ENCODE measurements around the gene MTPN. TPM values are rescaled to one million over a fixed set of nuclear protein-coding genes. Genes with fewer than 3 reads are reported as not detected.

MTPN gene
- total RNA-seq, 2 donors from 2014 or later, result 82.1 to 113 TPM

DNA sequence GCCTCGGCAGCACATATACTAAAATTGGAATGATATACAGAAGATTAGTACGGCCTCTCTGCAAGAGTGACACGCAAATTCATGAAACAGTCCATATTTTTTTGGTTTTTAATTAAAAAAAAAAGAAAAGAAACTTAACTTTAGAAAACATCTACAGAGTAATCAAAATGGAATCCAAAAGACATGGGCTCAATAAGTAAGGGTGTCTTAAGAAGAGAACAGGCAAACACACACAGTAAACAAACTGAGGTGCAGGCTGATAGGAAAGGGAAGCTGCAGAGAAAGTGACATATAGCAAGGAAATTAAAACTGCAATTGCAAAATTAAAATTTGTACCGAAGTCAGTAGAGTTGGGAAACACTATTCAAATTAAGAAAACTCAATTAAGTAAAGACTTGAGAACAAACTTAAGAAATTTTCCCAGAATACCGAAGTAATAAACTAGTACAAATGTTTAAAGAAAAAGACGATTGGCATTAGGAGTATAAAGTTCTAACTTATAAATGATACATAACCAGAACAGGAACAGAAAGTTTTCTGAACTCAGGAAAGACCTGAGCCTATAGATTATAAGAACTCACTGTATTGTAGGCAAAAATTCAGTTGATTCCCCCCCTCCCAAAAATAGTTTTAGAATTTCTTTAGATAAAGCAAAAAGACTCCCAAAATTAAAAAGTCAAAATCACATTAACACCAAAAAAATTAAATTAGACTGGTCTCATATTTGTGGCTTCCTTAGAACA is 16.3 kb downstream of the MTPN start:
- ATAC-seq (no peak), DNase-seq (no peak)
- intact Hi-C loops (cut with DNase I), result no loop called here

DNA sequence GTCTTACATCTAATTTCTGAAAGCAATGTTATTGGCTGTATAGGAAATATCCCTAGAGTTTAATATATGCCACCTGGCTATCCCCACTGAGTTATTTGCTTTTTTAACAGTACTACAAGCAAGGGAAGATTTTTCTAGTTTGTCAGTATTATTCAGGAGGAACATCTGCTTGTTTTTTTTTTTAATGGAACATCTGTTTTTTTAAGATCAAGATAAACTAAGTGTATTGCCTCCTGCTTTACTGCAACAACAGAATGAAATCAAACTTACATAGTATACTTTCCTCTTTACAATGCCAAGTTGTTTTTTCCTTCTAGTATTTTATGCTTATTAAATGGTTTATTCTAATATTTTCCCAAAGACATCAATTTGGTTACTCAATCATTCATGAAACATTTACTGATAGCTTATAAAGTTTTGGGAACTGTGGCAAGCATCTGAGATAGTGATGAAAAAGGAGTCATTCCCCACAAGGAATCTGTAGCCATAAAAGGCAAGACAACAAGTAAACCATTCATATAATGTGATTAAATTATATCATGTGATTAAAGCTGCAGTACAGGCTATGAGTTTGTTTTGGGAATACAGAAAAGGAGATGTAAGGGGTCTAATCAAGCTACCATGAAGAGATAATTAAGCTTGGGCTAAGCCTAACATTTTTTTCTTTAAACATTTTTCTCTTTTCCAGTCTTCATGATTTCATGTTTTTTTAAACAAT is 17.4 kb downstream of the MTPN start:
- DNase-seq (no peak), ATAC-seq (no peak)
- intact Hi-C loops (cut with DNase I), result no loop called here

GRCh38 chr7:135958173-135958572 is 19.0 kb downstream of the MTPN start:
- intact Hi-C loops (cut with DNase I), result no loop called here
- DNase-seq, result no peak
- no peak for ATAC-seq

DNA sequence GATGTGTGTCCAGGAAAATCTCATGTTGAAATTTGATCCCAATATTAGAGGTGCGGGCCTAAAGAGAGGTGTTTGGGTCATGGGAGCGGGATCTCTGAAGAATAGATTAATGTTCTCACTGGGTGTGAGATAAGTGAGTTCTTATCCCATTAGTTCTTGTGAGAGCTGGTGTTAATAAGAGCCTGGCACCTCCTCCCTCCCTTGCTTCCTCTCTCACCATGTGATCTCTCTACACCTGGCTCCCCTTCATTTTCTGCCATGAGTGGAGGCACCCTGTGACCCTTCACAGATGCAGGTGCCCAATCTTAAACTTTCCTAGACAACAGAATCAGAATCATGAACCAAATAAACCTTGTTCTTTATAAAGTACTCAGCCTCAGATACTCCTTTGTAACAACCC is 19.5 kb downstream of the MTPN start:
- DNase-seq, result no peak
- intact Hi-C loops (cut with DNase I), result no loop called here
- ATAC-seq, result peak in 1 of 2 donors; percentile 22

DNA sequence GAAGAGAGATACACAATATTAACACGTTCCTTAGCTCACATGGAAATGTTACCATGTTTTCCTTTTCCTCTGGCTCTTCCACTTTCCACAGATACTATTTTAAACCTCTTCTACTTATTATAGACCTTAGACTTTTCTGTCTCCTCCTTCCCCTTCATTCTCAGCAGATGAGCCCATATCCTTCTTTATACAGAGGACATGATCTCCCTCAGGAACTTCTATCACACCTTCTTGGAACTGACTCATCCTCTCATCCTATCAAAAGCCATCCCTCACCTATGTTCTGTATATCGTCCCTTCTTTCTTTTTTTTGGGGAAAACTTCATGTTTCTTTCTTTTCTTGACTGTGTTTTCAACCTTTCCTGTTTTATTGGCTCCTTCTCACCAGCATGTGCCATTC is 20.8 kb downstream of the MTPN start:
- DNase-seq (no peak), ATAC-seq (no peak)
- intact Hi-C loops (cut with DNase I), result no loop called here

- DNase-seq (no peak), ATAC-seq (no peak)
- intact Hi-C loops (cut with DNase I), result no loop called here
Measured at GRCh38 chr7:135950972-135951371, 26.2 kb downstream of the MTPN start.

DNA sequence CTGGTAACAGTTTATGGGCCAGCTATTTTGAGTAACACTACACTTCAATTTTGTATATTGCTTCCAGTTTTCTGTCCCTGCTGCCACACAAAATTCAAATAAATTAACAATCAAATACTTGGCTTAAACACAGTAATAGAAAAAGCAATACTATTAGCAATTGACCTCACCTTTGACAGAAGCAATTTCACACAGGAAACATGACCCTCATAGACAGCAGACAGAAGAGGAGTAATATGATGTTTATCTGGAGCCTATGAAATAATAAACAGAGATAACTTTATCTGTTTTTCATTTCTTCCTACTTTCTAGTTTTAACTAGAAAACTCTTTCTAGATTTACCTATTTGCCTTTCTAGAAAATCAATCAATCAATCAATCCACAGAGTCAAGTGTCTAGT is 26.7 kb downstream of the MTPN start:
- intact Hi-C loops (cut with DNase I), result no loop called here
- DNase-seq (no peak), ATAC-seq (no peak)

DNA sequence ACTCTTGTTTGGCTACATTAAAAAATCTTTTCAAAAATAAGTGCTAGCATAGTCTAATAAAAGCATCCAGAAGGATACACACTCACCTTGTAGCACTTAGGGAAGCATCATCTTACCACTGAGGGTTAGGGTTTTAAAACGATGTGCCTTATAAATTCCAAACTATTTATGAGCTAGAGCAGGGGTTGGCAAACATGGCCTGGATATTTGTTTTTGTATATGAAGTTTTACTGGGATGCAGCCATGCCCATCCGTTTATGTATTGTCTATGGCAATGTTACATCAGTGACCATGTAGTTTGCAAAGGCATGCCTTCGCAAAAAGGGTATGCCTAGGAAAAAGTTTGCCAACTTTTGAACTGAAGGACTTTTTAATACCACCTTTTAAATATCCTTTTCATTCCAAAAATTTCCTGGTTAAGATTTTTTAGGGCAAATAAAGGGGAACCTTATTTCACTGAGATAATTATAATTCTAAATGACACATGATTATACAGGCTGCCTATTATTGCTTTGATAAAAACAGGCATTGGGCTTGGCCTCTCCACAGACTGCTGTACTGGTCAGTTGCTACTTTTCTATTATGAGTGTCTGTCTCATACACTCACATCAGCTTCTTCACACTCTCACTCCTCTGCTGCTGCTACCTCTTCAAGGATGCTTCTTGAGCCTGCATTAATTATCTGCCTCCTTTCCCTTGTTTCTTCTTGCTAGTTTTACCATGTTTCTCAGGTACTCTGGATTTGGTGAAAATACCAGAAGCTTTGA is 30.7 kb downstream of the MTPN start:
- ATAC-seq, result no peak
- intact Hi-C loops (cut with DNase I), result no loop called here
- DNase-seq, result no peak

DNA sequence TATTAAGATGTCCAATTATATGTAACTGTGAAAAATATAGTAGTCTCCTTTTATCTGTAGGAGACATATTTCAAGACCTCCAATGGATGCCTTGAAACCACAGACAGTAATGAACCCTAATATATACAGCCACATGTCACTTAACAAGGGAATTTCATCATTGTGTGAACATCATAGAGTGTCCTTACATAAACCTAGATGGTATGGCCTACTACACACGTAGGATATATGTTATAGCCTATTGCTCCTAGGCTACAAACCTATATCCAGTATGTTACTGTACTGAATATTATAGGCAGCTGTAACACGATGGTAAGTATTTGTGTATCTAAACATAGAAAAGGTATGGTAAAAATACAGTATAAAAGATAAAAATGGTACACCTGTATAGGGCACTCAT is 32.4 kb downstream of the MTPN start:
- intact Hi-C loops (cut with DNase I), result no loop called here
- DNase-seq (no peak), ATAC-seq (no peak)

DNA sequence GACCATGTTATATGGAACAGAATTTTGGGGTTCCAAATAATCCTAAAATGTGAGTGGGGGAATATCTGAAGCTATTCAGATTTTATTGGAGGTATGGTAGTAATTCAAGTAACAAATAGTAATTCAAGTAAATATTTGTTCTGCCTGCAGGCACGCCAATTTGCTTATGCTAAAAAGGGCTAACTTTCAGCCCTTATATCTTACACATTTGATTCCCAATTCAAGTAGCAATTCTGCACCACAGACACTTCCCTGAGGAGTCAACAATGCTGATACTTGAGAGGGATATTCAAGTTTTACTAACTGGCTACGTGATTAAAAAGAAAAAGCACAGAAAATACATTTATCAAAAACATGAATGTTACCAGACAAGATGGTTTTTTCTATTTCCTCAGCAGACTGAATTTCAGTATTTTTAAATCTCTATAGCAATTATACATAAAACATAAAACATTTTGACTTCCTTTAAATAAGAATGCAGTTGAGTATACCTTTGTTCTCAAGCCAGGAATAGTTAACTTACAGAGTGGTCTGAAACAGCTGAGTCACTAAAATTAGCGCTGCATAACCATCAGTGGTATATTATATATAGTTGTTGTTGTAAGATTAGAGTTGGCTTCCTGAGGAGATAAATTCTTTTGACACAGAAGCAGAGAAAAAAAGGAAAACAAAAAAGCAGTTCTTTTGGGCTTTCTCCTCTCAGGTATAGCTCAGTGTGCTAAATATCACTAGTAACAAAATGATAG is 33.9 kb downstream of the MTPN start:
- intact Hi-C loops (cut with DNase I), result no loop called here
- DNase-seq (no peak), ATAC-seq (no peak)

- ATAC-seq (no peak), DNase-seq (no peak)
- intact Hi-C loops (cut with DNase I), result no loop called here
Measured at GRCh38 chr7:135942614-135943013, 34.5 kb downstream of the MTPN start.

DNA sequence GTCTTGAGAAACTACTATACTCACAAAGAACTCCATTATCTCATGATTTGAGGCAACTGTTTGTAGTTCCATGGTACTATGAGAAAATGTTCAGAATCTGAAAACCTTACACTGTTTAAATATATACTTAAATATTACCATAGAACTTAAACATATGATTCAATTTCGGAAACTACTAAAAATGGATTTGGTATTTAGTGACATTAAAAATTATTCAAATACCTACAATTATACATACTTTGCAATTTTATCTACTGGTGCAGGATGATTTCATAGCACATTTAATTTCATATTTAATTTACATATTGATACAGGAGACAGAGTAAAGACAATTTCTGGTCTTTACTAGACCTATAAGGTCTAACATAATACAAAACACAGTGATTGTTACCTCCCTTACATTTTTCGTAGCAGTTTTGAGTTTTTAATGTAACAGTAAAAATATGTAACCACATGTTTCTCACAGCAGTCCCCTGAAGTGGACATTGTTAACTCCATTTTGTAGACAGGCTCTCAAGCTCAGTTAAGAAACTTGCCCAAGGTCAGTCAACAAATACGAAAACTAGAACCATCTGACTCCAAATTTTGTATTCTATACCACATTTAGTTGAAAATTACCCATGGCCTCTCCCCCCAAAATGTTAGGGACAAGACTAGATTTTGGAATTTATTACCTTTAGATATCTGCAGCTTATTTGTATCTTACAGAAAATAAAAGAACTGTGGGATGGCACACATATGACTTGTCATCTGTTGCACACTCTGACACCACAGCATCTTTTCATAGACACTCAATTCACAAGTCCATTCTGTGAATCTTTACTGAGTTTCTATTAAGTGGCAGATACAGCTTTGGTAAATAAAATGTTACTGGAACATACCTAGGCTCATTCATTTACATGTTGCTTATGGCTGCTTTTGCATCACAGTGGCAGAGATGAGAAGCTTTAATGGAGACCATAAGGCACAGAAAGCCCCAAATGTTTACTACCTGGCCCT is 36.8 kb downstream of the MTPN start:
- intact Hi-C loops (cut with DNase I), result no loop called here
- ATAC-seq (no peak), DNase-seq (no peak)

DNA sequence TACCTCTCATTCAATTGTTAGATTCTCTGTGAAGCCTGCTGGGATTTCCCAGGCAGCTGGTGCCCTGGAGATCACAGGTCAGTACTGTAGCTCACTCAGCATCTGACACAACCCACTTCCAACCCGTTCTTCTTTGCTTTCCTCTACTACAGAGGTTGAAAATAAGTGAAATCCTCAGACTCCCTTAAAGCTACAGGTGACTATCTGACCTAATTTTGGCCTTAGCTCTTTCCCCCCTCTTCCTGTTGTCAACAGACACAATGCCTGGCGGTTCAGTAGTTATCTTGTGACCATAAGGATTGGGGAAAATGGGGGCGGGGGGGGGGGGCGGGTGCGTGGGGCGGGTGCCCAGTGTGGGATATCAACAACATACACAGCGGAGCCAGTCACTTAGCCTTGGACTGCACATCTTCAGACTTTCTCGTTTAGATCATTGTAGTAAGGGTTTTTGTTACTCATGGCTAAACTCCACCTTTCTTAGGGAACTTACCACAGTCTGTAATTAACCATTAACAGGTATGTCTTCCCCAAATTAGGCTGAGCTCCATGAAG is 37.8 kb downstream of the MTPN start:
- intact Hi-C loops (cut with DNase I), result no loop called here
- DNase-seq, result no peak
- ATAC-seq, result no peak

- DNase-seq (no peak), ATAC-seq (no peak)
- intact Hi-C loops (cut with DNase I), result no loop called here
Measured at GRCh38 chr7:135938563-135938962, 38.6 kb downstream of the MTPN start.

DNA sequence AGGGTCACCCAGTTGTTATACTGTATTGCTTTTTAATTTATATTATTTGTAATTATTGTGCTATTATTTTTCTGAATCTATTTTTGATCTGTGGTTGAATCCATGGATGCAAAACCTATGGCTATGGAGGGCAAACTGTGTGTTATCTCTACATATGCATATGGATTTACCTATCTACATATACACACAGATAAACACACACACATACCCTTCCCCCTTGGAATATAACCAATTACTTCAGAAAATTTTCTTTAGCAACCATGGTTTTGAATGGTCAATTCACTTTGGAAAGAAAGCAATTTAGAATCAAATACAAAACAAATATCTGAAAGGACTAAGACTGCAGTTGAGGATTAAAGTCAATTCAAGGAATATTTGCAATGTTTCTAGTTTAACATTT is 39.1 kb downstream of the MTPN start:
- DNase-seq (no peak), ATAC-seq (no peak)
- intact Hi-C loops (cut with DNase I), result no loop called here

GRCh38 chr7:135936497-135937217 is 40.5 kb downstream of the MTPN start:
- no peak for ATAC-seq
- DNase-seq, result no peak
- intact Hi-C loops (cut with DNase I), result no loop called here

DNA sequence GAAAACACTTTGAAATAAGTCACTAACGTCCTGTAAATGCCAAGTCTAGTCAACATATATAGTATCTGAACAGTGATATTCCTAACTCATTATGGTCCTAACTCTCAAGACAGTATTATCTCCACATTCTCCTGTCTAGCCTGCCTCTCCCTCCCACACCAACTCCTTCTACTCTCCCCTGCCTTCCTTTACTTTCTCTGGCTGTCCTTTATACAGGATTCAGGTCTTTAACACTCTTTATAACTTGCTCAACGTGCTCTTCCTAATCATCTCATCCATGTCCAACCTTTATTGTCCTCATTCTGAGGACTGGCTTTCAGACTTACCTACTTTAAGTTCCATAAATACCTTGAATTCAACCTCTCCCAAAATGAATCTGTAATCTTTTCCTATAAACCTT is 42.5 kb downstream of the MTPN start:
- intact Hi-C loops (cut with DNase I), result no loop called here
- no peak for DNase-seq
- no peak for ATAC-seq
